Activated CD4-positive, alpha-beta T cell treated with anti-CD3 and anti-CD28 coated beads for 48 hours (primary cell): Measurements from ENCODE around the gene ACTRT2.

Experiments used
- DNase-seq: peaks from one replicate; pipeline ENCODE4 v3.0.0-alpha.2; 2020

ACTRT2 gene

DNA sequence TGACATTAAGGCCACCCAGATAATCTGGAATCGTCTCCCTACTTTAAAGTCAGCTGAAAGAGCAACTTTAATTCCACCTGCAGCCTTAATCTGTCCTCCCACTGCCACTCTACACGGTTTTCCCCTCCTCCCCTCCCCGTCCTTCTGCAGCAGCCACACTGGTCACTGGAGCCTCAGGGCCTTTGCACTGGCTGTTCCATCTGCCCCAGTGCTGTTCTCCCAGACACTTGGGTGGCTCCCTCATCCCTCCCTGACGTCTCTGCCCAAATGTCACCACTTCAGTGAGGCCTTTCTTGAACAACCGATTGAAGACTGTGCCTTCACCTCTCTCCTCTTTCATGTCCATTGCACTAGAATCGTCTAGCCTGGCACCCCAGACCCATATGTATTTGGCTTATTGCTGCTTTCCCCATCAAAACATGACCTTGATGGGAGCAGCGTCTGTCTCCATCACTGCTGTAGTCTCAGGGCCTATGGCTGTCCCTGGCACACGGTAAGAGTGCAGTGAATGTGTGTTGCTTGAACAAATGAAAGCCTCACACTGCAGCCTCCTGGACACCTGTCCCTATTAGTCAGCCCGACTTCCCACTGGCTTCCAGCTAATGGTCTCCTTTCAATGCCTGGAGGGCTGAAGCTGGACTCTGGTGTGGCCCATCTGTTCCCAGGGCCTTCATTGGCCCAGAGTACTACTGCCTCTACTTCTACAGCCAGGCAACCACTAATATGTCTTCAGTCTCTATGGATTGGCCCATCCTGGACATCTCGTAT, 37.2 kb downstream of the ACTRT2 start:
- DNase-seq: no peak

DNA sequence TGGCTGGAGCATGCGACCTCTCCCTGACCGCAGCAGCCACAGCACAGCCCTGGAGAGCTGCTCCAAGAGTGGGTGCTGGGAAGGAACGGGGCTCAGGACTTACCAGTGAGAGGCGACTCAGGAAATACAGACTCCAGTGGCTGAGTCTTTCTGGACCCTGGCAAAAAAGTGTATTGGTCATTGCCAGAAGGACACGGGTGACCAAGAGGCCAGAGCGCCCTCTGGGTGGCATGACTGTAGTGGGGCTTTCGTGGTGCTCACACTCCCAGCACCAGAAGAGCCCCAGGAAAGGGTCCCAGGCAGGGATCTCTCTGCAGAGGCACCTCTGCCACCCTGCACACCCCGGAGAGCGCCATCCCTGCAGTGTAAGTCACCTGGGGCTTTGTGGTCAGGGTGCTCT, 38.9 kb downstream of the ACTRT2 start:
- no peak for DNase-seq

GRCh38 chr1:3060601-3061551, 39.6 kb downstream of the ACTRT2 start:
- DNase-seq: no peak

DNA sequence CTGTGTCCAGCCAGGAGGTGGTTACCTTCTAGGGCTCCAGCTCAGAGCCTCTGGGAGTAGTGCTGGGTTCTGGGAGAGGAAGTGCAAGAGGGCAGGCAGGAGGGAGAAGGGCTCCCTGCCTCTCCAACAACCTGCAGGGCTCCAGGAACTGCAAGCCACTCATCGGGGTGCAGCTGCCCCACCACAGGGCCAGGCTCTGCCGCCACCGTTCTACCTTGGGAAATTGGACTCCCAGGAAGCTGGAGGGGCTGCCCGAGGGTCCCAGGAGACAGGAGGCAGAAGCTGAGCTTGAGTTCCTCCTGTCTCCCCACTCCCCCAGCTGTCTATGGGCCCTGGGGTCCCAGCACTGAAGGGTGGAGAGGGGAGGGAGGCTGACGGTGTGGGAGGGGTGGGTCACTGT, 40.3 kb downstream of the ACTRT2 start:
- no peak for DNase-seq

- DNase-seq: no peak
Observed at GRCh38 chr1:3061981-3062615, 40.8 kb downstream of the ACTRT2 start.

DNA sequence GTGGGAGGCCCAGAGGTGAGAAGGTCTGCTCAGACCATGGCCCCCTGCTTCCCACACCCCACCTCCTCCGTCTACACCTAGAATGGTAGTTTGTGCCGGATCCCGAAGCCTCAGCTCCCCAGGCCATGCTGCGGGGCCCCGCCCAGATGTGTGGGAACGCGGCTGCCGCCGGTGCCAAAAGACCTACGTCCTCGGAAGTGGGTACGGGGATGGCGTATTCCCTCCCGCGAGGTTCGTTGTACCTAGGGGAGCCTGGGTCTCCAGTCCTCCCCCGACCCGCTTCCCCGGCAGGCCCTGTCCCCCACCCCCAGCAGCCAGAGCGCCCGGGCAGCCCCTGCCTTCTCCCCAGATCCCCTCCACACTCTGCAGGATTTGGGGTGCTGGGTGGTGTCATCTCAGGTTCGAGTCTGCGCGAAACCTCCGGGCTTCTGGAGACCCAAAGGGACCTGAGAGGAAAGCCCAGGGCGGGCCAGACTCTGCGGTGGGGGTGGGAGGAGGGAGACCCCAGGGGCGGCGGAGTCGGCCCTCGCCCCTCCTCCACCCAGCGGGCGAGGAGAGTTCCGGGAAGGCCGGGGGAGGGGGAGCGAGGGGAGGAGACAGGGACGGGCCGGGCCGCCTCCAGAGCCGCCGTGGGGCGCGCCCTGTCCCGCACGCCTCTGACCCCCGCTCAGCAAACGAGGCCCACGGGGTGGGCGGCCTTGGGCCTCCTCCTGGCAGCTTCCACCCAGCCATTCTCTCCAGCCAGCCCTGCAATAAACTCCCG, 41.5 kb downstream of the ACTRT2 start:
- no peak for DNase-seq

- no peak for DNase-seq
Observed at GRCh38 chr1:3063379-3064295, 42.4 kb downstream of the ACTRT2 start.

DNA sequence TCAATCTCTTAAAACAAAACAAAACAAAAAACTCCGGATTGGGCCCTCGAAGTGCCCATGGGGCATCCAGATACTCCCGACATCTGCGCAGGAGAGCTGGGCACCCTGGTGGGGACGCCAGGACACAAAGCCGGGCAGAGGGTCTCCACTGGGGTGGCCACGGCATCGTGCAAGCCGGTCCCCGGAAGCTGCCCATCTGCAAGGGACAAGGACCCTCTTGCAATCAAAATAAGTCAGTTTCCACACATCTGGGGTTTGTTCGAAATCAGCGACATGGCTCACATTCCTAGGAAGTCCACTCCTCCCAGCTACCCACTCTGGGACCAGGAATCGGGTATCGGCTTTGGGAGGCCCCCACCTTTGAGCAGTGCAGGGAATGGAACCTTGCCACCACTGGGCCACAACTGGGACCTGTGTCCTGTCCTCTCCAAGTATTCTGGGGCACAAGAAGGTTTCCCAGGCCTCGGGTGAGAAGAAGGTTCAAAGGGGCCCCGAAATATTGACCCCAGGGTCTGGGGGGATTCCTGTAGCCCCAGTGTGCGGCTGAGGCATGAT, 43.1 kb downstream of the ACTRT2 start:
- DNase-seq: no peak

DNA sequence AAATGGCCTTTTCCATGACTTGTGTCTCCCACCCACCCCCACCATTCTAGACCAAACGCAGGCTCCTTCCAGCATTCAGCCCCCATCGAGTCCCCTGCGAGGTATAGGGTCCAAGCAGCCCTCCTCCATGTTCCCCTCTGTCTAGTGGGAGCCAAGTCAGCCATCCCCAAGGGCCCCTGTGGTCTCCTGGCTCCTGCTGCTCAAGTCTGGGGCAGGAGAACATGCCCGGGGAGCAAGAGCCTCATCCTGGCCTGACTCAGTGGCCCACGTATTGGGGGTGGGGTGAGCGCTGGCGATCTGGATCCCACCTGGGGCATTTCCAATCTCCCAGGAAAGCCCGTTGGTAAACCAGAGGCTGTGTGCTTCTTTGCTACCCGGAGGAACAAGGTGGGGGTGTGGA, 43.6 kb downstream of the ACTRT2 start:
- DNase-seq: no peak

GRCh38 chr1:3065396-3065795, 44.1 kb downstream of the ACTRT2 start:
- no peak for DNase-seq

DNA sequence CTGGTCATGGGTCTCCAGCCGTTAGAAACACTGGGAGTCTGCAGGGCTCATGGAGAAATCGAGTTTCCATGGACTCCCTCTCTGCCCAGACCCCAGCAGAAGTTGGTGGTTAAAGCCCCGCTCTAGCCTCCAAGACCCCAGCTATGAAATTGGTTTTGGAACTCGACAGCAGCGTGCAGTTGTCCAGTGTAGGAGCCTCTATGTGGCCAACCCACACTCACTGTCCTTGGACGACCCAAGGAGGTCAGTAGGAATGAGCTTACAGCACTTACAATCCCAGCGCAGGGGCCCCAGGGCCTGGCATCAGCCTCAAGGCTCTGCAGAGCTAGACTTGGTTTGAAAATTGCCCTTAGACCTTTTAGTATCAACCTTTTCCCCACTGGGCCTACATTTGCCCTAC, 44.5 kb downstream of the ACTRT2 start:
- no peak for DNase-seq

GRCh38 chr1:3066250-3066711, 45.0 kb downstream of the ACTRT2 start:
- DNase-seq: no peak

DNA sequence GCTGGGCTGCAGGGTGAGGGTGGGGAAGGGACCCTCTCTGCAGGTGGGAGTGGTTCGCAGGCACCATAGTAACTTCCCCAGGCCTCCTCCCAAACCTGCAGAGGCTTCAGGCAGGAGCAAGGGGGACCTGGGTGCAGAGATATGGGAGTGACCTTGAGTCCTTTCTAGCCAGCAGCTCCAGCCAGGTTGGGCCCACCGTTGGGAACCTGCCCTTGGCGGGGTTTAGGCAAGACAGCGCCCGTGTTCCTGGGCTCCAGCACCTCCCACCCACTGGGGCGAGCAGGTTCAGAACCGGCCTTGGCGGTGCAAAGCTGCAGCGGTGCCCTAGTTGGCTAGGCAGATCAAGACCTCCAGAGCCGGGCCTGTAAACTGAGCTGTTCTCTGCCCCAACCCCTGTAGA, 45.6 kb downstream of the ACTRT2 start:
- no peak for DNase-seq

GRCh38 chr1:3067301-3067670, 46.0 kb downstream of the ACTRT2 start:
- DNase-seq: no peak

DNA sequence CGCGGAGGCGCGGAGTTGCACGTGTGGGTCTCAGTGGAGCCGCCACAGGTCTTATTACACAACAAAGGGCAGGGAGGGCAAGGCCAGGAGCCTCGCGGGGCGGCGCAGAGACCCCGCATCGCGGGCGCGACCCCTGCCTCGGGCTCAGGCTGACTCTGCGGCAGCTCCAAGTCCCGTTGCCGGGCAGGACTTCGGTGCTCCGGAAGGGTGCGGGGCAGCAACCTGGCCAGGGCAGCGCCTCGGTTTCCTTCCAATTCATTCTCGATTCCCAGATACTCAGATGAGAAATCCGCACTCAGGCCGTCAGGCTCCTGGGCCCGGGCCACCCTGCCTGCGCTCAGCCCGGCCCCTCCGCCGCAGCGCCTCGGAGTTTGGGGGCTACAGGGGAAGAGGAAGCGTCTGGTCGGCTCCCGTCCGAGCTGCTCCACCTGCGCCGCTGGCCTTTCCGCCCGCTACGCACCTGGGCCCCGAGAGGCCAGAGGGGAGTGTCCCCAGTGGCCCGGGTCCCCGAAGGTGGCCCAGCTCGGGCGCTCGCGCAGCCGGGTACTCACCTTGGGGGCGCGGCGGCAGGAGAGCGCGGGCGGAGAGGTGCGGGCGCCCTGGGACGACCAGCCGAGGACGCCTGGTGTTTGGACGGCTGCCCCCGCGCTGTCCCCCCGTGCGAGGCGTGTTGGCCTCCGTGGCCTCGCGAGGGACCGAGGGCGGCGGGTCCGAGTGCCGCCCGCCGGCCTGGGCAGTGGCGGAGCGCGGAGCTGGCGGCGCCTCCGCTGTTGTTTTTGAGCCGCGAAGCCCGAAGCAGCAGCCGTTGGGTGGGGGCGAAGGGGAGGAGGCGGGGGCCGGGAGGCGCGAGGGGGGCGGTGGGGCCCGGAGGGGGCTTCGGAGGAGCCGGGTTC, 46.6 kb downstream of the ACTRT2 start:
- DNase-seq: no peak

- DNase-seq: peak; percentile 49
Observed at GRCh38 chr1:3068564-3069431, 47.5 kb downstream of the ACTRT2 start, which contains the start of gene PRDM16. Gene PRDM16 (plus strand): TSS chr1:3069203. CDS start chr1:3069260, 57 bp downstream.

DNA sequence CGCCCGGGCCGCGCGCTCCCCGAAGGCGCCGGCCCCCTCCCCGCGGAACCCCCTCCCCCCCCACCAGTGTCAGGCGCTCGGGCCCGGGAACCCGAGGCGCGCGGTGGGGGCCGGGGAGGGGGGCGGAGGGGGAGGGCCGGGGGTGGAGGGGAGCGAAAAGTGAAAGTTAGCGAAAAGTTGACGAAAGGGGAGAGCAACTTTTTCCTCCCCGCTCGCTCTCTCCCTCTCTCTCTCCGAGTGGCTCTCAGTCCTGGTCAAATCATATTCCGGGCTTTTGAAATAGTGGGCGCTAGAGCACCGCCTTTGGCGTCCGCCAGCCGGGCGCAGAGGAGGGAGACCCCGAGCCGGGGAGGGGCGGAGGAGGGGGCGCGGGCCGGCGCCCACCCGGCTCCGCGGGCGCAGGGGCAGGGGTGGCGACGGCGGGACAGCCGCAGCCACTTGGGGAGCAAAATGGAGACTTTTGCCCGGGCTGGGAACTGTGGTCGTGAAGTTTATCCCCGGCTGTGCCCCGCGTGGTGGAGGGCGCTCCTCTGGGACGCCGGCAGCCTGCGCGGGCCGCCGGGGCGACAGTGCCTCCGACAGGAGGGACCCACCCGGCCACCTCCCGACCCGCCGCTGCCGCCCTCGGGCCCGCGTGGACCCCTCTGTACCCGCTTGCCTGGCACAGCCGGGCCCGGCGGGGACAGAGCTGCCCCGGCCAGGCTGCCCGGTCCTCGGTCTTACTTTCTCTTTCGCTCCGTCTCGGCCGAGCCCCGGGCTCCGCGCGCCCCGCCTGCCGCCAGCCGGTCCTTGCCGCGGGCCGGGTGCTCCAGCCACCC, 48.4 kb downstream of the ACTRT2 start:
- no peak for DNase-seq

DNA sequence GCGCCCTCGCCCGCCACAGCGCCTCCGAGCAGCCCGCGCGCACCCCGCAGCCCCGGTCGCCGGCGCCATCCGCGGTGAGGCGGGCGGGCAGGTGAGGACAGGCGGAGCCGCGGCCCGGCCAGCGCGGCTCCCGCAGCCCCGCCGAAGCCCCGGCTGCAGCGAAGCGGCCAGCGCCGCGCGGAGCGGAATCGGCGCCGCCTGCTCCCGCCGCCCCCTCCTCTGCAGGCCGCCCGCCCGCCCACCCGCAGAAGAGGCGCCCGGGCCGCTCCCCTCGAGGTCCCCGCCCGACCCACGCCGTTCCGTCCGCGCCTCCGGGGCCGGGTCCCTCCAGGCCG, 49.0 kb downstream of the ACTRT2 start:
- no peak for DNase-seq
